ENCODE data around the gene HLA-DQA2. TPM values are rescaled to one million over a fixed set of nuclear protein-coding genes. Genes with fewer than 3 reads are reported as not detected.
"Not testable (repeated sequence)": the region's sequence is repeated elsewhere in the genome, so short reads cannot be mapped to it uniquely, and the experiment has no call there.

The HLA-DQA2 gene
- total RNA-seq, 1 donor from 2014 or later, result not detected

DNA sequence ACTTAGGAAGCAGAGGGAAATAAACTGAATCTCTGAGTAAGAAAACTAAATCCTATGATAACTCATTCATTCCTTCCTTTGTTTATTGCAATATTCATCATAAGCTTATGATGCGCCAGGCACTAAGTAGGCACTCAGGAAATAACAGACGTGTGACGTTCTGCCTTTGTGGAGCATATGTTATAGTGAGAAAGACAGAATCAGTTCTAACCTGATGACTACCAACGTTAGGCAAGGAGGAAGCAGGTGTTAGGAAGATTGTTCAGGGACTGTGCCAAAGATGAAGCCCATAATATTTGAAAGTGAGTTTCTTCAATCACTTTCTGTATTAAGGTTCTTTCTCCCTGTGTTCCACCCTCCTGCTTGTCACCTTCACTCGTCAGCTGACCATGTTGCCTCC, 3.6 kb downstream of the HLA-DQA2 start:
- TF ChIP-seq CTCF (IDR thresholded peaks at IDR 0.05; ENCODE audit: insufficient read depth, low read depth, low read length), result no peak
- TF ChIP-seq EZH2 (IDR thresholded peaks at IDR 0.05; ENCODE audit: insufficient read depth, low read length), result no peak
- no peaks in the 10 kb centered on the region for H4K20me1 ChIP-seq (ENCODE audit: insufficient read depth, low read length)
- Mint-ChIP-seq H3K4me3 (ENCODE audit: unreplicated experiment) (no peak overlapping the region), H3K27ac (ENCODE audit: unreplicated experiment) (no peak overlapping the region), H3K27me3 (ENCODE audit: low read depth, unreplicated experiment) (peaks cover 17% of the 10 kb centered on the region), H3K4me1 (ENCODE audit: low read depth, unreplicated experiment) (no peaks in the 10 kb centered on the region), H3K9me3 (ENCODE audit: unreplicated experiment) (no peaks in the 10 kb centered on the region), H3K36me3 (ENCODE audit: low read depth, unreplicated experiment) (no peaks in the 10 kb centered on the region)
- no peak overlapping the region for H3K4me3 ChIP-seq (ENCODE audit: insufficient read depth, low read depth, low read length)
- peaks cover 7% of the 10 kb centered on the region for H3K27me3 ChIP-seq (ENCODE audit: insufficient read depth, low read length)
- no peaks in the 10 kb centered on the region for H3K79me2 ChIP-seq (ENCODE audit: insufficient read depth, low read length)
- H3K4me2 ChIP-seq (ENCODE audit: low read length), result no peak overlapping the region
- no peaks in the 10 kb centered on the region for H3K9me3 ChIP-seq (ENCODE audit: insufficient read depth, low read depth, low read length)
- H3K4me1 ChIP-seq (ENCODE audit: insufficient read depth, low read length), result no peaks in the 10 kb centered on the region
- H3K36me3 ChIP-seq (ENCODE audit: insufficient read depth, low read length), result no peaks in the 10 kb centered on the region
- H2AFZ ChIP-seq (ENCODE audit: low read depth, low read length), result no peak overlapping the region
- DNase-seq (ENCODE audit: low read depth) (no peak), FAIRE-seq (no peak)
- H3K27ac ChIP-seq (ENCODE audit: low read depth, low read length), result no peak overlapping the region
- H3K9ac ChIP-seq (ENCODE audit: low read length), result no peak overlapping the region

DNA sequence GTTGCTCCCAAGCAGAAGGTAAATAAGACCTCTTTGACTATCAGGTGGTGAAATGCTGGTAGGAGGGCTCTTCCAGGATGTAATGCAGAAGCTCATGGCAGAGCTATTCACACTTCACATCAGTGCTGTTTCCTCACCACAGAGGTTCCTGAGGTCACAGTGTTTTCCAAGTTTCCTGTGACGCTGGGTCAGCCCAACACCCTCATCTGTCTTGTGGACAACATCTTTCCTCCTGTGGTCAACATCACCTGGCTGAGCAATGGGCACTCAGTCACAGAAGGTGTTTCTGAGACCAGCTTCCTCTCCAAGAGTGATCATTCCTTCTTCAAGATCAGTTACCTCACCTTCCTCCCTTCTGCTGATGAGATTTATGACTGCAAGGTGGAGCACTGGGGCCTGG, 4.5 kb downstream of the HLA-DQA2 start:
- not testable (repeated sequence) for H3K27ac ChIP-seq (ENCODE audit: low read depth, low read length); H3K27ac Mint-ChIP-seq (ENCODE audit: unreplicated experiment); H3K9me3 Mint-ChIP-seq (ENCODE audit: unreplicated experiment); H3K79me2 ChIP-seq (ENCODE audit: insufficient read depth, low read length); H3K4me2 ChIP-seq (ENCODE audit: low read length); H3K4me1 Mint-ChIP-seq (ENCODE audit: low read depth, unreplicated experiment); H3K4me1 ChIP-seq (ENCODE audit: insufficient read depth, low read length); H3K4me3 ChIP-seq (ENCODE audit: insufficient read depth, low read depth, low read length); H3K4me3 Mint-ChIP-seq (ENCODE audit: unreplicated experiment); H4K20me1 ChIP-seq (ENCODE audit: insufficient read depth, low read length); H3K36me3 ChIP-seq (ENCODE audit: insufficient read depth, low read length); H3K9ac ChIP-seq (ENCODE audit: low read length); DNase-seq (ENCODE audit: low read depth); H3K36me3 Mint-ChIP-seq (ENCODE audit: low read depth, unreplicated experiment); H3K9me3 ChIP-seq (ENCODE audit: insufficient read depth, low read depth, low read length); H2AFZ ChIP-seq (ENCODE audit: low read depth, low read length); FAIRE-seq; H3K27me3 ChIP-seq (ENCODE audit: insufficient read depth, low read length)
- peaks cover 17% of the 10 kb centered on the region for H3K27me3 Mint-ChIP-seq (ENCODE audit: low read depth, unreplicated experiment)

DNA sequence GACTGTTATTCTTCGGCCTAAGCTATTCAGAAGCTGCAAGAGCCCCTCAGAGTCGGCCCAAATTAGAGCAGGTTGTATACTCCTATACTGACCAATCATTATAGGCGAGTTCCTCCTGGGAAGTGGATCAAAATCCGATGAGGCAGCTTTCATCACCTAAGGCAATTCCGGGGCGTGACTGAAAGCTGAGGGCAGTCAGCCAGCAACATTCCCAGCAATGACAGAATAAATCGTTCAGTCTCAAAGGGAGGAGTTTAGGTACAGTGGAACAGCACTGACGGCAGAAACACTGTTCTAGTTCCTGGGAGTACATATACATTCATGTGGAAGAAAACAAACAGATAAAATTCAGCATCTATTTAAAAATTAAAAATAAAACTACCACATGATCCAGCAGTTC, 11.4 kb downstream of the HLA-DQA2 start:
- DNase-seq (ENCODE audit: low read depth) (no peak), FAIRE-seq (no peak)
- Histone ChIP-seq H3K27ac (ENCODE audit: low read depth, low read length) (no peak overlapping the region), H3K36me3 (ENCODE audit: insufficient read depth, low read length) (no peaks in the 10 kb centered on the region), H2AFZ (ENCODE audit: low read depth, low read length) (no peak overlapping the region), H3K4me3 (ENCODE audit: insufficient read depth, low read depth, low read length) (no peak overlapping the region), H3K4me2 (ENCODE audit: low read length) (no peak overlapping the region), H3K9me3 (ENCODE audit: insufficient read depth, low read depth, low read length) (no peaks in the 10 kb centered on the region), H3K27me3 (ENCODE audit: insufficient read depth, low read length) (no peaks in the 10 kb centered on the region), H3K9ac (ENCODE audit: low read length) (no peak overlapping the region), H4K20me1 (ENCODE audit: insufficient read depth, low read length) (no peaks in the 10 kb centered on the region), H3K79me2 (ENCODE audit: insufficient read depth, low read length) (no peaks in the 10 kb centered on the region), H3K4me1 (ENCODE audit: insufficient read depth, low read length) (no peaks in the 10 kb centered on the region)
- no peak for TF ChIP-seq CTCF (IDR thresholded peaks at IDR 0.05; ENCODE audit: insufficient read depth, low read depth, low read length)
- TF ChIP-seq EZH2 (IDR thresholded peaks at IDR 0.05; ENCODE audit: insufficient read depth, low read length), result no peak
- no peak overlapping the region for H3K27ac Mint-ChIP-seq (ENCODE audit: unreplicated experiment)
- no peak overlapping the region for H3K4me3 Mint-ChIP-seq (ENCODE audit: unreplicated experiment)
- peaks cover 24% of the 10 kb centered on the region for H3K27me3 Mint-ChIP-seq (ENCODE audit: low read depth, unreplicated experiment)
- H3K36me3 Mint-ChIP-seq (ENCODE audit: low read depth, unreplicated experiment), result no peaks in the 10 kb centered on the region
- H3K9me3 Mint-ChIP-seq (ENCODE audit: unreplicated experiment), result no peaks in the 10 kb centered on the region
- H3K4me1 Mint-ChIP-seq (ENCODE audit: low read depth, unreplicated experiment), result no peaks in the 10 kb centered on the region
